Measurements from ENCODE around the gene HNF4A.
"Not testable (repeated sequence)": the region's sequence is repeated elsewhere in the genome, so short reads cannot be mapped to it uniquely, and the experiment has no call there.

HNF4A gene

DNA sequence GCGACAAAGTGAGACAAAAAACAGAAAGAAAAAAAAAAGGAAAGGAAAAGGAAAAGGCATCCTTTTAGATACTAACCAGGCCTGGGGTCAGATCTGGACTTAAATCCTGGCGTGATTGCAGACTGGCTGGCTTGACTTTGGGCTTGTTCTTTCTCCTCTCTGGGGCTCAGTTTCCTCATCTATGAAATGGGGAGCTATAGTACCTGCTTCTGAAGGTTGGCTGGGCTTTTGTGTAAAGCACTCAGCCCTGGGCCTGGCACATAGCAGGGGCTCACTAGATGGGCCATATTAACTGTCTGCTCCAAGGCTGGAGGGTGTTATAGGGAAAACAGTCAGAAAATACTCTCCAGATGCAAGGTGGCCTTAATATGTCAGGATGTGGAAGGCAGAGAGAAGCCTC, 19.8 kb upstream of the HNF4A start:
- no peak for DNase-seq (ENCODE audit: low read depth)
- no peak overlapping the region for H3K4me3 ChIP-seq (ENCODE audit: low read depth, low read length)
- no peak for TF ChIP-seq CTCF (IDR thresholded peaks at IDR 0.05; ENCODE audit: low read depth, low read length, missing control alignments)

DNA sequence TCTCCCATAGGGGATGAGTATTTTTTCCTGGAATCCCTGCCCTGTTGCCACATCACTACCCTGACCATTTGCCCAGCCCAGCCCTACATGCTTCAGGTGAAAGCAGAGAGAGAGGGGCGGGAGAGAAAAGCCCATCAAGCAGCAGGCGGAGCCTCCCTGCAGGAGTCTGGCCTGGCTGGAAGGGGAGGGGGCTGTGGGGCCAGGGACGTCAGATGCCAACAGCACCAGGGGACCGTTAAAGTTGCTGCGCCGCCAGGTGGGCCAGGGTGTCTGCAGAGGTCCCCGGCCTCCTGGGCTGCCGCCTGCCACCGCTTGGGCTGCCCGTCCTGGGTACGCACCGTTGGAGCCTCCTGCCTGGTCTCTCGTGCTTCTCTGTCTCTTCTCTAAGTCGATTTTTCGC, 19.4 kb upstream of the HNF4A start:
- H3K4me3 ChIP-seq (ENCODE audit: low read depth, low read length), result no peak overlapping the region
- no peak for DNase-seq (ENCODE audit: low read depth)

DNA sequence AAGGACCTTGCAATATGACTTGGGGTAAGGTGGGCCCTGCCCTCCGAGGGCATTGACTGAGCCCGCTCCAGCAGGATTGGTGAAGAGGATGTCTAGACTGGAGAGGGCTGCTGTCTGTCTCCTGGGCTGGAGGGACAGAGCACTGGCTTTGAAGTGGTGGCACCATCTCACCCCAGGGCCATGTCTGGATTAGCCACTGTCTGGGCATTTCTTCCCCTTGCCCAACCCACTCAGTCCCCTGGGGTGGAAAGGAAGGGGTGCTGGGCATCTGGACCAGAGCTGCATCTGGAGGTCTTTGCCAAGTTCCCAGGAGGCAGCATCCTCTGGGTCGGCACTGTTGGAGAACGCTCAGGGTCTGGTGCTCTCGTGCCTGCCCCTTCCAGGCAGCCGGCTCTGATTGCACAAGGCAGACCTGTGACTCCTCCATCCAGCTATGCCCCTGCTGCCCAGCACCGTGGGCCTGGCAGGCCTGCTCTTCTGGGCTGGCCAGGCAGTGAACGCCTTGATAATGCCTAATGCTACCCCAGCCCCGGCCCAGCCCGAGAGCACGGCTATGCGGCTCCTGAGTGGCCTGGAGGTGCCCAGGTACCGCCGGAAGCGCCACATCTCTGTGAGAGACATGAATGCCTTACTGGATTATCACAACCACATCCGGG, 18.6 kb upstream of the HNF4A start, which contains the start of gene R3HDML:
Gene R3HDML, plus strand, starts transcription at position 319 of the 656 bp plus-strand sequence. Its CDS starts 115 bp downstream, at position 434.
- no peak within 1 kb of the TSS for H3K4me3 ChIP-seq (ENCODE audit: low read depth, low read length)
- no peak for DNase-seq (ENCODE audit: low read depth)
- no peak for TF ChIP-seq CTCF (IDR thresholded peaks at IDR 0.05; ENCODE audit: low read depth, low read length, missing control alignments)

More for the DNA sequence above, 19.4 kb upstream of the HNF4A start:
- TF ChIP-seq CTCF (IDR thresholded peaks at IDR 0.05; ENCODE audit: low read depth, low read length, missing control alignments), result no peak

DNA sequence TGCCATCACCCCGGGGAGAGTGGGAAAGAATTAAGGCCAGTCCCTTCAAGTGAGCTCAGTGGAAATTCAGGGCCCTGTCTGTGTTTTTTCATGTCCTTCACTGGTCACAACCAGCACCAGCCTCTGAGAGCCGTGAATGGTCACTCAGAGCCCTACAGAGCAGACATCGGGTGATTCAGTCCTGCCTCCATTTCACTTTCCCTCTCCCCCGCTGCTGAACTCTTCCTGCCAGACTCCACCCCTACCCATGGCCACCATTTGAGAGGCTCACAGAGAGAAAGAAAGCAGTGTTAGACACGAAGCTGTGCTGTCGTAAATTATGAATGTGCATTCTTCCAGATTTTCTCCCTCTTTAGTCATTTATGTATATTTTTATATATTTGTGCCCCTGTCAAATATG, 13.3 kb upstream of the HNF4A start:
- no peak for TF ChIP-seq CTCF (IDR thresholded peaks at IDR 0.05; ENCODE audit: low read depth, low read length, missing control alignments)
- DNase-seq (ENCODE audit: low read depth), result no peak
- no peak overlapping the region for H3K4me3 ChIP-seq (ENCODE audit: low read depth, low read length)

GRCh38 chr20:44343162-44343675, 12.3 kb upstream of the HNF4A start:
- no peak for TF ChIP-seq CTCF (IDR thresholded peaks at IDR 0.05; ENCODE audit: low read depth, low read length, missing control alignments)
- no peak overlapping the region for H3K4me3 ChIP-seq (ENCODE audit: low read depth, low read length)
- DNase-seq (ENCODE audit: low read depth), result no peak

DNA sequence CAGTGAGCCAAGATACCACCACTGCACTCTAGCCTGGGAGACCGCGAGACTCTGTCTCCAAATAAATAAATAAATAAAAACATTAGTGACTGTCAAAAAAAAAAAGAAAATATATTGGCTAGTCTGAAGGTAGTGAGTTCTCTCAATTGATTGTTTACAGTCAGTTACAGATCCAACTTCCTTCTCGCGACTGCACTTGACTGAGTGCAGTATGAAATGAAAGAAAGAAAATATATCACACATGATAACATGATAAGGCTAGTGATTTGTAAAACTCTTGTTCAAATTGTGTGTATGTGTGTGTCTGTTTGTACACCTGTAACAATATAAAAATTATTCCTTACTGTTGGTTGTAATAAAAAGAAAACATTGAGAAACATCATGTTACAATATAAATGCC, 10.8 kb upstream of the HNF4A start:
- no peak overlapping the region for H3K4me3 ChIP-seq (ENCODE audit: low read depth, low read length)
- no peak for DNase-seq (ENCODE audit: low read depth)
- no peak for TF ChIP-seq CTCF (IDR thresholded peaks at IDR 0.05; ENCODE audit: low read depth, low read length, missing control alignments)

DNA sequence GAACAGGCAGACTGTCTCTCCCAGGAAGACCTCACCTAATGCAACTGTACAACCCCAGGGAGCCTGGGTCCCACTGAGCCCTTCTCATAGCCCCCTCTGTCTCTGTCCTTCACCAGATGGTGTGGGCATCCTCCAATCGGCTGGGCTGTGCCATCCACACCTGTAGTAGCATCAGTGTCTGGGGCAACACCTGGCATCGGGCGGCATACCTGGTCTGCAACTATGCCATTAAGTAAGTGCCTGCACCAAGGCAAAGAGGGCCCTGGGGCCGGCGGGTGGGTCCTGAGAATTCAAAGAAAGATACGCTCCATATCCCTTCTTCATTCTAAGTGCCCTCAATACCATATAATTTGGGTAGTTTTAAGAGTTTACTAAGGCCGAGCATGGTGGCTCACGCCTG, 10.4 kb upstream of the HNF4A start:
- no peak for DNase-seq (ENCODE audit: low read depth)
- no peak for TF ChIP-seq CTCF (IDR thresholded peaks at IDR 0.05; ENCODE audit: low read depth, low read length, missing control alignments)
- no peak overlapping the region for H3K4me3 ChIP-seq (ENCODE audit: low read depth, low read length)

GRCh38 chr20:44345941-44346340, 9.6 kb upstream of the HNF4A start:
- not testable (repeated sequence) for DNase-seq (ENCODE audit: low read depth); H3K4me3 ChIP-seq (ENCODE audit: low read depth, low read length)
